ENCODE results near the gene ATG16L1. TPM values are rescaled to one million over a fixed set of nuclear protein-coding genes. Genes with fewer than 3 reads are reported as not detected.

The ATG16L1 gene
- total and polyA plus RNA-seq, 2 experiments from 2014 or later: 15.3 to 37.9 TPM

DNA sequence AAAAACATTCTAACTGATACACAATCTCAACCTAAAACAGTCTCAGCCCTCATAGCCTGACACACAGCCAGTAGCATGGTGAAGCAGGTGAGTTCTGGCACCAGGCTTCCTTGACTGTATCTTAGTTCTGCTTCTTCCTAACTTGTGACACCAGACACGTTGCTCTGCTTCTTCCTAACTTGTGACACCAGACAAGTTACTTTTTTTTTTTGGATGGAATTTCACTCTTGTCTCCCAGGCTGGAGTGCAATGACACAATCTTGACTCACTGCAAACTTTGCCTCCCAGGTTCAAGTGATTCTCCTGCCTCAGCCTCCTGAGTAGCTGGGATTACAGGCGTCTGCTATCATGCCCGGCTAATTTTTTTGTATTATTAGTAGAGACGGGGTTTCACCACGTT, 6.7 kb upstream of the ATG16L1 start:
- Histone ChIP-seq H3K79me2 (replicated peaks; ENCODE audit: insufficient read depth) (no peaks in the 10 kb centered on the region), H3K4me3 (no peak overlapping the region), H3K27ac (ENCODE audit: low read depth) (no peak overlapping the region), H2AFZ (no peak overlapping the region), H3K27me3 (ENCODE audit: insufficient read depth) (no peaks in the 10 kb centered on the region), H3K4me2 (no peak overlapping the region), H3K36me3 (ENCODE audit: insufficient read depth) (no peaks in the 10 kb centered on the region), H3F3A (replicated peaks; ENCODE audit: low read depth) (no peaks in the 10 kb centered on the region), H3K4me1 (ENCODE audit: insufficient read depth) (no peaks in the 10 kb centered on the region), H3K9me2 (ENCODE audit: insufficient read depth) (no peaks in the 10 kb centered on the region), H4K20me1 (replicated peaks; ENCODE audit: insufficient read depth) (no peaks in the 10 kb centered on the region)
- TF ChIP-seq POLR2AphosphoS5 (IDR thresholded peaks at IDR 0.05; ENCODE audit: low read depth) (no peak), ZNF331 (CRISPR knock-in tag; IDR thresholded peaks at IDR 0.05; ENCODE audit: low read depth) (no peak), EZH2 (IDR thresholded peaks at IDR 0.05; ENCODE audit: low read depth, unreplicated experiment) (no peak), STAT1 (IDR thresholded peaks at IDR 0.05; ENCODE audit: unreplicated experiment) (no peak), NANOG (IDR thresholded peaks at IDR 0.05; ENCODE audit: borderline replicate concordance) (no peak), ZNF114 (CRISPR knock-in tag; IDR thresholded peaks at IDR 0.05) (no peak), REST (IDR thresholded peaks at IDR 0.05; ENCODE audit: unreplicated experiment) (no peak), CREB1 (CRISPR knock-in tag; IDR thresholded peaks at IDR 0.05; ENCODE audit: low read depth) (no peak), JUNB (IDR thresholded peaks at IDR 0.05; ENCODE audit: unreplicated experiment) (no peak), EZH2phosphoT487 (IDR thresholded peaks at IDR 0.05; ENCODE audit: unreplicated experiment) (no peak)
- TF ChIP-seq, protein P1, sequence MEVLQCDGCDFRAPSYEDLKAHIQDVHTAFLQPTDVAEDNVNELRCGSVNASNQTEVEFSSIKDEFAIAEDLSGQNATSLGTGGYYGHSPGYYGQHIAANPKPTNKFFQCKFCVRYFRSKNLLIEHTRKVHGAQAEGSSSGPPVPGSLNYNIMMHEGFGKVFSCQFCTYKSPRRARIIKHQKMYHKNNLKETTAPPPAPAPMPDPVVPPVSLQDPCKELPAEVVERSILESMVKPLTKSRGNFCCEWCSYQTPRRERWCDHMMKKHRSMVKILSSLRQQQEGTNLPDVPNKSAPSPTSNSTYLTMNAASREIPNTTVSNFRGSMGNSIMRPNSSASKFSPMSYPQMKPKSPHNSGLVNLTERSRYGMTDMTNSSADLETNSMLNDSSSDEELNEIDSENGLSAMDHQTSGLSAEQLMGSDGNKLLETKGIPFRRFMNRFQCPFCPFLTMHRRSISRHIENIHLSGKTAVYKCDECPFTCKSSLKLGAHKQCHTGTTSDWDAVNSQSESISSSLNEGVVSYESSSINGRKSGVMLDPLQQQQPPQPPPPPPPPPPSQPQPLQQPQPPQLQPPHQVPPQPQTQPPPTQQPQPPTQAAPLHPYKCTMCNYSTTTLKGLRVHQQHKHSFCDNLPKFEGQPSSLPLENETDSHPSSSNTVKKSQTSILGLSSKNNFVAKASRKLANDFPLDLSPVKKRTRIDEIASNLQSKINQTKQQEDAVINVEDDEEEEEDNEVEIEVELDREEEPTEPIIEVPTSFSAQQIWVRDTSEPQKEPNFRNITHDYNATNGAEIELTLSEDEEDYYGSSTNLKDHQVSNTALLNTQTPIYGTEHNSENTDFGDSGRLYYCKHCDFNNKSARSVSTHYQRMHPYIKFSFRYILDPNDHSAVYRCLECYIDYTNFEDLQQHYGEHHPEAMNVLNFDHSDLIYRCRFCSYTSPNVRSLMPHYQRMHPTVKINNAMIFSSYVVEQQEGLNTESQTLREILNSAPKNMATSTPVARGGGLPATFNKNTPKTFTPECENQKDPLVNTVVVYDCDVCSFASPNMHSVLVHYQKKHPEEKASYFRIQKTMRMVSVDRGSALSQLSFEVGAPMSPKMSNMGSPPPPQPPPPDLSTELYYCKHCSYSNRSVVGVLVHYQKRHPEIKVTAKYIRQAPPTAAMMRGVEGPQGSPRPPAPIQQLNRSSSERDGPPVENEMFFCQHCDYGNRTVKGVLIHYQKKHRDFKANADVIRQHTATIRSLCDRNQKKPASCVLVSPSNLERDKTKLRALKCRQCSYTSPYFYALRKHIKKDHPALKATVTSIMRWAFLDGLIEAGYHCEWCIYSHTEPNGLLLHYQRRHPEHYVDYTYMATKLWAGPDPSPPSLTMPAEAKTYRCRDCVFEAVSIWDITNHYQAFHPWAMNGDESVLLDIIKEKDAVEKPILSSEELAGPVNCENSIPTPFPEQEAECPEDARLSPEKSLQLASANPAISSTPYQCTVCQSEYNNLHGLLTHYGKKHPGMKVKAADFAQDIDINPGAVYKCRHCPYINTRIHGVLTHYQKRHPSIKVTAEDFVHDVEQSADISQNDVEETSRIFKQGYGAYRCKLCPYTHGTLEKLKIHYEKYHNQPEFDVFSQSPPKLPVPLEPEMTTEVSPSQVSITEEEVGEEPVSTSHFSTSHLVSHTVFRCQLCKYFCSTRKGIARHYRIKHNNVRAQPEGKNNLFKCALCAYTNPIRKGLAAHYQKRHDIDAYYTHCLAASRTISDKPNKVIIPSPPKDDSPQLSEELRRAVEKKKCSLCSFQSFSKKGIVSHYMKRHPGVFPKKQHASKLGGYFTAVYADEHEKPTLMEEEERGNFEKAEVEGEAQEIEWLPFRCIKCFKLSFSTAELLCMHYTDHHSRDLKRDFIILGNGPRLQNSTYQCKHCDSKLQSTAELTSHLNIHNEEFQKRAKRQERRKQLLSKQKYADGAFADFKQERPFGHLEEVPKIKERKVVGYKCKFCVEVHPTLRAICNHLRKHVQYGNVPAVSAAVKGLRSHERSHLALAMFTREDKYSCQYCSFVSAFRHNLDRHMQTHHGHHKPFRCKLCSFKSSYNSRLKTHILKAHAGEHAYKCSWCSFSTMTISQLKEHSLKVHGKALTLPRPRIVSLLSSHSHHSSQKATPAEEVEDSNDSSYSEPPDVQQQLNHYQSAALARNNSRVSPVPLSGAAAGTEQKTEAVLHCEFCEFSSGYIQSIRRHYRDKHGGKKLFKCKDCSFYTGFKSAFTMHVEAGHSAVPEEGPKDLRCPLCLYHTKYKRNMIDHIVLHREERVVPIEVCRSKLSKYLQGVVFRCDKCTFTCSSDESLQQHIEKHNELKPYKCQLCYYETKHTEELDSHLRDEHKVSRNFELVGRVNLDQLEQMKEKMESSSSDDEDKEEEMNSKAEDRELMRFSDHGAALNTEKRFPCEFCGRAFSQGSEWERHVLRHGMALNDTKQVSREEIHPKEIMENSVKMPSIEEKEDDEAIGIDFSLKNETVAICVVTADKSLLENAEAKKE (CRISPR knock-in tag; IDR thresholded peaks at IDR 0.05): no peak
- TF ChIP-seq, protein P2, sequence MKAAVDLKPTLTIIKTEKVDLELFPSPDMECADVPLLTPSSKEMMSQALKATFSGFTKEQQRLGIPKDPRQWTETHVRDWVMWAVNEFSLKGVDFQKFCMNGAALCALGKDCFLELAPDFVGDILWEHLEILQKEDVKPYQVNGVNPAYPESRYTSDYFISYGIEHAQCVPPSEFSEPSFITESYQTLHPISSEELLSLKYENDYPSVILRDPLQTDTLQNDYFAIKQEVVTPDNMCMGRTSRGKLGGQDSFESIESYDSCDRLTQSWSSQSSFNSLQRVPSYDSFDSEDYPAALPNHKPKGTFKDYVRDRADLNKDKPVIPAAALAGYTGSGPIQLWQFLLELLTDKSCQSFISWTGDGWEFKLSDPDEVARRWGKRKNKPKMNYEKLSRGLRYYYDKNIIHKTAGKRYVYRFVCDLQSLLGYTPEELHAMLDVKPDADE (IDR thresholded peaks at IDR 0.05): no peak
- TF ChIP-seq, protein P3, sequence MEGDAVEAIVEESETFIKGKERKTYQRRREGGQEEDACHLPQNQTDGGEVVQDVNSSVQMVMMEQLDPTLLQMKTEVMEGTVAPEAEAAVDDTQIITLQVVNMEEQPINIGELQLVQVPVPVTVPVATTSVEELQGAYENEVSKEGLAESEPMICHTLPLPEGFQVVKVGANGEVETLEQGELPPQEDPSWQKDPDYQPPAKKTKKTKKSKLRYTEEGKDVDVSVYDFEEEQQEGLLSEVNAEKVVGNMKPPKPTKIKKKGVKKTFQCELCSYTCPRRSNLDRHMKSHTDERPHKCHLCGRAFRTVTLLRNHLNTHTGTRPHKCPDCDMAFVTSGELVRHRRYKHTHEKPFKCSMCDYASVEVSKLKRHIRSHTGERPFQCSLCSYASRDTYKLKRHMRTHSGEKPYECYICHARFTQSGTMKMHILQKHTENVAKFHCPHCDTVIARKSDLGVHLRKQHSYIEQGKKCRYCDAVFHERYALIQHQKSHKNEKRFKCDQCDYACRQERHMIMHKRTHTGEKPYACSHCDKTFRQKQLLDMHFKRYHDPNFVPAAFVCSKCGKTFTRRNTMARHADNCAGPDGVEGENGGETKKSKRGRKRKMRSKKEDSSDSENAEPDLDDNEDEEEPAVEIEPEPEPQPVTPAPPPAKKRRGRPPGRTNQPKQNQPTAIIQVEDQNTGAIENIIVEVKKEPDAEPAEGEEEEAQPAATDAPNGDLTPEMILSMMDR (conservative IDR thresholded peaks at IDR 0.05; ENCODE audit: low read depth in 2 of 2): no peak
- Mint-ChIP-seq H3K36me3 (ENCODE audit: low read depth) (no peaks in the 10 kb centered on the region), H3K4me1 (no peaks in the 10 kb centered on the region), H3K9me3 (peaks cover 3% of the 10 kb centered on the region; the same call in 2 of the 3 replicates), H3K27ac (no peak overlapping the region), H3K4me3 (no peak overlapping the region), H3K27me3 (ENCODE audit: insufficient read depth, low read depth, poor library complexity) (peaks cover 6% of the 10 kb centered on the region)
- ATAC-seq (no peak), DNase-seq (ENCODE audit: low spot score) (no peak)
